A549 (cell line): ENCODE results near the gene TRAM2.

ENCODE experiments used
- BHLHE40 ChIP-seq: IDR thresholded peaks from 2 replicates; pipeline ENCODE4 v1.6.1; 2012; ENCODE audit warnings: low read depth, low read length, inconsistent platforms
- CBX2 ChIP-seq: fragments of 200-600 bp; sonication (generic); IDR thresholded peaks from 2 replicates; pipeline ENCODE4 v1.6.1; 2016; ENCODE audit warnings: low read depth, mild to moderate bottlenecking, borderline replicate concordance
- KDM5A ChIP-seq: fragments of 200-600 bp; sonication (generic); IDR thresholded peaks from 2 replicates; pipeline ENCODE4 v1.6.1; 2016; ENCODE audit warnings: antibody characterized with exemption, mild to moderate bottlenecking
- MYC ChIP-seq: IDR thresholded peaks from 2 replicates; pipeline ENCODE4 v1.6.1; 2012; ENCODE audit warnings: mild to moderate bottlenecking, inconsistent platforms, low read length, improper control_type of control experiment, borderline replicate concordance
- NR3C1 ChIP-seq: fragments of >200 bp; sonication (Bioruptor Twin); formaldehyde crosslinking; IDR thresholded peaks from 3 replicates; pipeline ENCODE4 v1.6.1; 2017
- RCOR1 ChIP-seq: fragments of 150-350 bp; IDR thresholded peaks from 2 replicates; pipeline ENCODE4 v1.6.1; 2014; ENCODE audit warnings: antibody characterized with exemption, low read length, low read depth
- SMC3 ChIP-seq: fragments of >200 bp; sonication (Bioruptor Twin); formaldehyde crosslinking; IDR thresholded peaks from 3 replicates; pipeline ENCODE4 v1.6.1; 2018; ENCODE audit warnings: inconsistent platforms
- TF ChIP-seq, protein P1 (sequence below): fragments of >200 bp; sonication (Bioruptor Twin); formaldehyde crosslinking; IDR thresholded peaks from 3 replicates; pipeline ENCODE4 v1.5.1; 2016
- TF ChIP-seq, protein P2 (sequence below): fragments of 250-450 bp; sonication (Bioruptor Pico); IDR thresholded peaks from 2 replicates; pipeline ENCODE4 v1.5.0; 2020; ENCODE audit warnings: low read depth, mild to moderate bottlenecking, moderate library complexity

DNA sequence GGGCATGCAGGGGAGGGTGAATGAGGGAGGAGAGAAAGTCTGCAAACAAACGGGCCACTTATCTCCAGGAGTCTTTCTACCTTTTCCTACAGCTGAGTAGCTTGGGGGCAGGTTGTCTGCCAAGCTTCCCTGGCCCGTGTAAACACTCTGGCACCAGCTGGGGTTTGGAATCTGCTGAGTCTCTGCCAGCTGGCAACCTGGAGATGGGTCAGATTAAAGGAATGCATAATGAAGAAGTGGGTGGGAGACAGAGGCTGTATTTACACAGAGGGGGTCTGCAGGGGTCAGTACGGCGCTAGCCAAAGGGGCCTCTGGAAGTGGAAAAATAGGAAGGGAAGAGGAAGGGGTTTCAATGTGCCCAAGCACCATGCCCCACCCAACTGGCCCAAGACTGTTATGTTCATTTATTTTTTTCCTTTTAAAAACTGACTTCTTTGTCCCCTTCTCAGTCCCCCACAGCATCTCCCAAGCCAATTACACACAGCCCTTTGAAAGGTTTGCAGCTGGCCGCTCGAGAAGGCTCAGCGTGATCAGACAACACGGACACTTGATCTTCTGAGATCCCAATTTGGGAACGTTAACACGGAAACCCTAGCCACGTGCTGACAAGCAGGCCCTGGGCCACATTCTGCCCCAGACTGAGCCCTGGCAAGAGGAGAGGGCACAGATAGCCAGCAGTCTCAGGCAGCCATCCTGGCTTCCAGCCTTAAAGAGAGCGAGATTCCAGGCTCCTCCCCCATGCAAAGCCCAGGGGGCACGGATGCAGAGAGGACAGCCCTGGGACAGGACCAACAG is 25.2 kb downstream of the TRAM2 start:
- TF ChIP-seq SMC3 (no peak), RCOR1 (no peak), CBX2 (no peak), MYC (no peak), NR3C1 (no peak), KDM5A (no peak), BHLHE40 (no peak)
- TF ChIP-seq, protein P1, sequence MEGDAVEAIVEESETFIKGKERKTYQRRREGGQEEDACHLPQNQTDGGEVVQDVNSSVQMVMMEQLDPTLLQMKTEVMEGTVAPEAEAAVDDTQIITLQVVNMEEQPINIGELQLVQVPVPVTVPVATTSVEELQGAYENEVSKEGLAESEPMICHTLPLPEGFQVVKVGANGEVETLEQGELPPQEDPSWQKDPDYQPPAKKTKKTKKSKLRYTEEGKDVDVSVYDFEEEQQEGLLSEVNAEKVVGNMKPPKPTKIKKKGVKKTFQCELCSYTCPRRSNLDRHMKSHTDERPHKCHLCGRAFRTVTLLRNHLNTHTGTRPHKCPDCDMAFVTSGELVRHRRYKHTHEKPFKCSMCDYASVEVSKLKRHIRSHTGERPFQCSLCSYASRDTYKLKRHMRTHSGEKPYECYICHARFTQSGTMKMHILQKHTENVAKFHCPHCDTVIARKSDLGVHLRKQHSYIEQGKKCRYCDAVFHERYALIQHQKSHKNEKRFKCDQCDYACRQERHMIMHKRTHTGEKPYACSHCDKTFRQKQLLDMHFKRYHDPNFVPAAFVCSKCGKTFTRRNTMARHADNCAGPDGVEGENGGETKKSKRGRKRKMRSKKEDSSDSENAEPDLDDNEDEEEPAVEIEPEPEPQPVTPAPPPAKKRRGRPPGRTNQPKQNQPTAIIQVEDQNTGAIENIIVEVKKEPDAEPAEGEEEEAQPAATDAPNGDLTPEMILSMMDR, result no peak
- TF ChIP-seq, protein P2, sequence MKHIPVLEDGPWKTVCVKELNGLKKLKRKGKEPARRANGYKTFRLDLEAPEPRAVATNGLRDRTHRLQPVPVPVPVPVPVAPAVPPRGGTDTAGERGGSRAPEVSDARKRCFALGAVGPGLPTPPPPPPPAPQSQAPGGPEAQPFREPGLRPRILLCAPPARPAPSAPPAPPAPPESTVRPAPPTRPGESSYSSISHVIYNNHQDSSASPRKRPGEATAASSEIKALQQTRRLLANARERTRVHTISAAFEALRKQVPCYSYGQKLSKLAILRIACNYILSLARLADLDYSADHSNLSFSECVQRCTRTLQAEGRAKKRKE, result no peak
